Prostate gland (tissue), 2 donors: ENCODE results near the gene SLC11A1. TPM values are rescaled to one million over a fixed set of nuclear protein-coding genes. Genes with fewer than 3 reads are reported as not detected.

ENCODE experiments used
- DNase-seq: peaks from one replicate; pipeline ENCODE4 v3.0.0-alpha.2; 2019; ENCODE audit warnings: low spot score
- H3K27ac ChIP-seq, 2 donors: fragments of 200-600 bp; sonication (generic); 2 replicates each; pipeline ENCODE4 v1.5.1; 2017 to 2019
- H3K27me3 ChIP-seq: fragments of 200-600 bp; sonication (generic); replicated peaks from 2 replicates; pipeline ENCODE4 v1.5.1; 2019; ENCODE audit not compliant: insufficient read depth
- H3K36me3 ChIP-seq, 2 donors: fragments of 200-600 bp; sonication (generic); 1 replicate in 1 of 2; 2 replicates in 1 of 2; pipeline versions ENCODE4 v1.5.1 to v1.8.1; 2017 to 2019
- H3K4me1 ChIP-seq: fragments of 200-600 bp; sonication (generic); replicated peaks from 2 replicates; pipeline ENCODE4 v1.5.1; 2019
- H3K4me3 ChIP-seq, 2 donors: fragments of 200-600 bp; sonication (generic); 2 replicates each; pipeline ENCODE4 v1.5.1; 2017 to 2019
- H3K9me3 ChIP-seq: fragments of 200-600 bp; sonication (generic); 2 replicates; pipeline ENCODE4 v1.5.1; 2017
- POLR2A ChIP-seq: fragments of 450-650 bp; IDR thresholded peaks from one replicate; pipeline ENCODE4 v1.6.1; 2016; ENCODE audit warnings: antibody characterized with exemption, mild to moderate bottlenecking
- POLR2AphosphoS5 ChIP-seq: sonication (generic); formaldehyde crosslinking; IDR thresholded peaks from one replicate; pipeline ENCODE4 v1.6.1; 2017; ENCODE audit warnings: antibody characterized with exemption
- WGBS: methylation state at CpG from one replicate; pipeline ENCODE4 v1.1.5; 2018; 5-methylcytosine and 5-hydroxymethylcytosine counted together
- intact Hi-C: fragments of 100-400 bp; cut with DNase I; formaldehyde crosslinking; loops from one replicate; pipeline ENCODE4 v1.14.2; 2022
- microRNA counts, 2 donors: library from miRNA; unstranded; fragments of <30 nt; microRNA quantifications; one replicate each; lab custom pipeline; 2016 to 2017
- microRNA-seq: library from miRNA; unstranded; fragments of <30 nt; microRNA quantifications from one replicate; pipeline ENCODE4, GENCODE V29; 2016
- small RNA-seq, 2 donors: library from RNA; depleted of rRNA; stranded (forward); fragments of <200 nt; gene quantifications; one replicate each; pipeline ENCODE3, GENCODE V24; 2016
- total RNA-seq, 2 donors: library from RNA; depleted of rRNA; stranded (reverse); fragments of >200 nt; gene quantifications; one replicate each; pipeline ENCODE4 v1.1.0, GENCODE V29; 2016
- TF ChIP-seq, protein P1 (sequence below), 4 experiments: fragments of 200-600 bp in 2 of 4; fragments of 450-650 bp in 2 of 4; sonication (generic) in 2 of 4; IDR thresholded peaks; 1 replicate in 3 of 4; 2 replicates in 1 of 4; pipeline ENCODE4 v1.5.1; 2016 to 2019; ENCODE audit warnings: antibody characterized with exemption in 4 of 4, mild to moderate bottlenecking in 2 of 4, moderate library complexity in 2 of 4

Gene SLC11A1
- total RNA-seq, 2 donors from 2014 or later, result 10.8 to 11.4 TPM

GRCh38 chr2:218444692-218445357 lies 62.8 kb downstream of the SLC11A1 start:
- no peak for TF ChIP-seq POLR2A
- peak; percentile 44 for TF ChIP-seq POLR2AphosphoS5
- Histone ChIP-seq H3K27ac (peak overlapping the region; percentile 60 to 69), H3K27me3 (no peaks in the 10 kb centered on the region), H3K9me3 (no peaks in the 10 kb centered on the region), H3K36me3 (no peaks in the 10 kb centered on the region), H3K4me1 (no peaks in the 10 kb centered on the region), H3K4me3 (no peak overlapping the region)
- 89% methylated on average over 7 of the region's 7 CpGs for WGBS
- intact Hi-C loops, result no loop called here
- DNase-seq, result peak; percentile 38

DNA sequence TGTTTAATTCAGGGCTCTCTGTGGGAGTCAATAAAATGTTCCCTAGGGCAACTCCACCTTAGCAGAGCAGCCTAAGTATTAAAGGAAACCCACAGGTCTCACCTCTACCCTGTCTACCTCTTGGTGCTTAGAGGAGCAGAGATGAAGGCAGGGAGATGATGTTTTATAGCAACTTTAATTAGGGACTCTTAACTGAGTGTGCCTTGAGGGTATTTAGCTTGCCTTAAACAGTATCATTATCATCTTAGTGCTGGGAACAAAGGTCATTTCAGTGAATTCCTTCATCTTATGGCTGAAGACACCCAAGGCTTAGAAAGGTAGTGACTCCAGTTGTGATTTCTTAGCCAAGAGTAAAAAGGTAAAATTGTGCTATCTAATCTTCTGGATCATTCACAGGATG lies 63.5 kb downstream of the SLC11A1 start:
- peak overlapping the region; percentile 60 to 69 for H3K27ac ChIP-seq
- intact Hi-C loops, result no loop called here
- no peaks in the 10 kb centered on the region for H3K36me3 ChIP-seq
- no peaks in the 10 kb centered on the region for H3K9me3 ChIP-seq
- no peak for DNase-seq
- H3K4me1 ChIP-seq, result no peaks in the 10 kb centered on the region
- TF ChIP-seq POLR2A (no peak), POLR2AphosphoS5 (no peak)
- TF ChIP-seq, protein P1, sequence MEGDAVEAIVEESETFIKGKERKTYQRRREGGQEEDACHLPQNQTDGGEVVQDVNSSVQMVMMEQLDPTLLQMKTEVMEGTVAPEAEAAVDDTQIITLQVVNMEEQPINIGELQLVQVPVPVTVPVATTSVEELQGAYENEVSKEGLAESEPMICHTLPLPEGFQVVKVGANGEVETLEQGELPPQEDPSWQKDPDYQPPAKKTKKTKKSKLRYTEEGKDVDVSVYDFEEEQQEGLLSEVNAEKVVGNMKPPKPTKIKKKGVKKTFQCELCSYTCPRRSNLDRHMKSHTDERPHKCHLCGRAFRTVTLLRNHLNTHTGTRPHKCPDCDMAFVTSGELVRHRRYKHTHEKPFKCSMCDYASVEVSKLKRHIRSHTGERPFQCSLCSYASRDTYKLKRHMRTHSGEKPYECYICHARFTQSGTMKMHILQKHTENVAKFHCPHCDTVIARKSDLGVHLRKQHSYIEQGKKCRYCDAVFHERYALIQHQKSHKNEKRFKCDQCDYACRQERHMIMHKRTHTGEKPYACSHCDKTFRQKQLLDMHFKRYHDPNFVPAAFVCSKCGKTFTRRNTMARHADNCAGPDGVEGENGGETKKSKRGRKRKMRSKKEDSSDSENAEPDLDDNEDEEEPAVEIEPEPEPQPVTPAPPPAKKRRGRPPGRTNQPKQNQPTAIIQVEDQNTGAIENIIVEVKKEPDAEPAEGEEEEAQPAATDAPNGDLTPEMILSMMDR (IDR thresholded peaks at IDR 0.05), result no peak
- H3K4me3 ChIP-seq, result no peak overlapping the region
- H3K27me3 ChIP-seq, result no peaks in the 10 kb centered on the region

MicroRNAs within 50 kb of the gene (microRNA counts, 767-probe panel; counts per million panel counts)
- 4,325 to 4,715 counts per million in 2 donors for microRNA hsa-miR-26b-5p (lab: Ali Mortazavi, UCI)

Small RNAs within 50 kb of the gene (microRNA-seq; reads per million reads assigned to microRNA genes)
- gene MIR26B, result 52,852 reads per million, percentile 99 among the genes with 10 or more reads in this experiment
- 5.5 reads per million, percentile 43 among the genes with 10 or more reads in this experiment for gene MIR6810

Small RNAs within 50 kb of the gene (small RNA-seq; reads per million reads assigned to genes)
- gene MIR26B (1,318 to 1,352 reads per million in 2 donors), gene MIR6810 (0.10 to 0.37 reads per million in 2 donors)

Other genes with a start within 250 kb of the SLC11A1 start
- gene CXCR1, start 215.3 kb upstream of the SLC11A1 start, total RNA-seq, result under 1 TPM in 1 of 2 donors, not detected in 1; 0.28 TPM
- gene ARPC2, start 165.1 kb upstream of the SLC11A1 start, total RNA-seq, result 100 to 1,000 TPM; 182 to 207 TPM
- gene GPBAR1, start 121.3 kb upstream of the SLC11A1 start, total RNA-seq, result under 1 TPM in 1 of 2 donors, not detected in 1; 0.91 TPM
- 100 to 1,000 TPM; 217 to 237 TPM for gene AAMP, start 112.1 kb upstream of the SLC11A1 start, total RNA-seq
- gene PNKD, start 111.8 kb upstream of the SLC11A1 start, total RNA-seq, result 100 to 1,000 TPM; 103 to 145 TPM
- gene TMBIM1, start 89.8 kb upstream of the SLC11A1 start, total RNA-seq, result 100 to 1,000 TPM; 139 to 193 TPM
- gene CATIP, start 25.4 kb upstream of the SLC11A1 start, total RNA-seq, result 1 to 10 TPM in 1 of 2 donors, not detected in 1; 2.0 TPM
- 100 to 1,000 TPM; 145 to 180 TPM for gene CTDSP1, start 17.6 kb downstream of the SLC11A1 start, total RNA-seq
- under 1 TPM in 1 of 2 donors, not detected in 1; 0.09 TPM for gene VIL1, start 36.9 kb downstream of the SLC11A1 start, total RNA-seq
- gene USP37, start 186.1 kb downstream of the SLC11A1 start, total RNA-seq, result 10 to 100 TPM; 12.3 to 31.9 TPM
- gene CNOT9, start 186.6 kb downstream of the SLC11A1 start, total RNA-seq, result 10 to 100 TPM; 31.7 to 77.6 TPM
- gene PLCD4, start 225.6 kb downstream of the SLC11A1 start, total RNA-seq, result 1 to 10 TPM; 1.1 to 2.7 TPM